CD14-positive monocyte (primary cell): ENCODE measurements around the gene JARID2. TPM values are rescaled to one million over a fixed set of nuclear protein-coding genes. Genes with fewer than 3 reads are reported as not detected.

ENCODE experiments used
- DNase-seq, 3 donors: peaks; one replicate each; pipeline ENCODE4 v3.0.0-alpha.2; 2011 to 2022
- H2AFZ ChIP-seq: 2 replicates; pipeline ENCODE4 v1.6.0; 2012; ENCODE audit warnings: mild to moderate bottlenecking, low read depth, low read length, inconsistent platforms; ENCODE audit not compliant: insufficient read depth, poor library complexity, severe bottlenecking
- H3K27ac ChIP-seq, 2 donors: 1 replicate in 1 of 2; 2 replicates in 1 of 2; pipeline ENCODE4 v1.5.1; 2012 to 2013; ENCODE audit warnings: low read length in 2 of 2, control low read depth in 1 of 2, inconsistent platforms in 1 of 2, low read depth in 1 of 2, mild to moderate bottlenecking in 1 of 2
- H3K27me3 ChIP-seq, 2 donors: one replicate each; pipeline versions ENCODE4 v1.6.0 to v1.6.1; 2011 to 2013; ENCODE audit warnings: low read length in 2 of 2; ENCODE audit not compliant: control insufficient read depth in 2 of 2, insufficient read depth in 2 of 2
- H3K36me3 ChIP-seq, 2 donors: replicated peaks in 1 of 2; 1 replicate in 1 of 2; 2 replicates in 1 of 2; pipeline versions ENCODE4 v1.5.1 to v1.6.1; 2012 to 2013; ENCODE audit warnings: low read length in 2 of 2, control low read depth in 1 of 2, inconsistent platforms in 1 of 2, mild to moderate bottlenecking in 1 of 2; ENCODE audit not compliant: insufficient read depth in 2 of 2, control insufficient read depth in 1 of 2
- H3K4me1 ChIP-seq, 2 donors: 1 replicate in 1 of 2; 2 replicates in 1 of 2; pipeline versions ENCODE4 v1.5.1 to v1.6.1; 2012 to 2013; ENCODE audit warnings: low read length in 2 of 2, control low read depth in 1 of 2, inconsistent platforms in 1 of 2, mild to moderate bottlenecking in 1 of 2, moderate library complexity in 1 of 2; ENCODE audit not compliant: insufficient read depth in 2 of 2, control insufficient read depth in 1 of 2
- H3K4me2 ChIP-seq: replicated peaks from 2 replicates; pipeline ENCODE3; 2012; ENCODE audit warnings: low read length, moderate library complexity, mild to moderate bottlenecking; ENCODE audit not compliant: poor library complexity, severe bottlenecking; ENCODE audit errors: extremely low read depth
- H3K4me3 ChIP-seq, 3 experiments: fragments of 200-600 bp in 1 of 3; sonication (generic) in 1 of 3; replicated peaks in 1 of 3; 1 replicate in 2 of 3; 2 replicates in 1 of 3; pipeline ENCODE4 v1.5.1; 2011 to 2013; ENCODE audit warnings: low read length in 3 of 3, mild to moderate bottlenecking in 3 of 3, control low read depth in 2 of 3, low read depth in 2 of 3, inconsistent platforms in 1 of 3, moderate library complexity in 1 of 3
- H3K79me2 ChIP-seq: 2 replicates; pipeline ENCODE4 v1.6.0; 2012; ENCODE audit warnings: mild to moderate bottlenecking, control low read depth, inconsistent platforms, low read length, moderate library complexity; ENCODE audit not compliant: insufficient read depth
- H3K9ac ChIP-seq: 2 replicates; pipeline ENCODE4 v1.6.0; 2017; ENCODE audit warnings: low read length, mild to moderate bottlenecking; ENCODE audit not compliant: insufficient read depth, poor library complexity, severe bottlenecking
- H3K9me3 ChIP-seq, 2 donors: replicated peaks in 1 of 2; 1 replicate in 1 of 2; 2 replicates in 1 of 2; pipeline versions ENCODE4 v1.5.1 to v1.6.1; 2012 to 2013; ENCODE audit warnings: low read length in 2 of 2, control low read depth in 1 of 2; ENCODE audit not compliant: control insufficient read depth in 1 of 2, insufficient read depth in 1 of 2
- H4K20me1 ChIP-seq: 2 replicates; pipeline ENCODE4 v1.6.0; 2012; ENCODE audit warnings: mild to moderate bottlenecking, low read length, control low read depth, moderate library complexity; ENCODE audit not compliant: insufficient read depth
- H3K27ac Mint-ChIP-seq, 7 donors: one replicate each; pipeline ENCODE4 v1.8.0; 2020; ENCODE audit warnings: mild to moderate bottlenecking in 7 of 7, mixed read lengths in 7 of 7, moderate library complexity in 6 of 7, inconsistent platforms in 2 of 7
- H3K27me3 Mint-ChIP-seq, 3 donors: one replicate each; pipeline ENCODE4 v1.8.0; 2021 to 2022; ENCODE audit warnings: low read depth in 3 of 3, mild to moderate bottlenecking in 3 of 3, mixed read lengths in 3 of 3, moderate library complexity in 3 of 3, inconsistent platforms in 1 of 3
- H3K36me3 Mint-ChIP-seq, 2 donors: one replicate each; pipeline ENCODE4 v1.8.0; 2020; ENCODE audit warnings: mixed read lengths in 2 of 2, inconsistent platforms in 1 of 2, mild to moderate bottlenecking in 1 of 2
- H3K4me1 Mint-ChIP-seq: one replicate; pipeline ENCODE4 v1.8.0; 2020; ENCODE audit warnings: mild to moderate bottlenecking, mixed read lengths
- H3K4me3 Mint-ChIP-seq, 2 donors: one replicate each; pipeline ENCODE4 v1.8.0; 2020; ENCODE audit warnings: mild to moderate bottlenecking in 2 of 2, mixed read lengths in 2 of 2, moderate library complexity in 1 of 2
- H3K9me3 Mint-ChIP-seq, 7 donors: one replicate each; pipeline ENCODE4 v1.8.0; 2020 to 2022; ENCODE audit warnings: mixed read lengths in 7 of 7, mild to moderate bottlenecking in 6 of 7, moderate library complexity in 6 of 7, inconsistent platforms in 2 of 7
- CTCF ChIP-seq: fragments of 200-600 bp; IDR thresholded peaks from one replicate; pipeline ENCODE4 v1.8.0; 2022; ENCODE audit warnings: antibody characterized with exemption, mild to moderate bottlenecking
- WGBS: methylation state at CpG from one replicate; pipeline ENCODE4 v1.1.5; 2013; ENCODE audit warnings: missing lambda C conversion rate; ENCODE audit not compliant: insufficient coverage; 5-methylcytosine and 5-hydroxymethylcytosine counted together
- intact Hi-C, 2 donors: fragments of 100-400 bp; cut with micrococcal nuclease; formaldehyde crosslinking; loops; one replicate each; pipeline versions ENCODE4 v1.15.0 to v1.15.1; 2023
- polyA plus RNA-seq, 3 donors: library from polyadenylated mRNA; depleted of rRNA in 1 of 3; unstranded in 2 of 3; stranded (reverse) in 1 of 3; fragments of 300-500 nt in 2 of 3; fragments of >200 nt in 1 of 3; fragmentation: Illumina TruSeq in 2 of 3; gene quantifications; 1 replicate in 2 of 3; 2 replicates in 1 of 3; pipeline ENCODE4 v1.2.3, GENCODE V29; 2012 to 2021

Gene JARID2
- polyA plus RNA-seq, 3 donors, result 6.8 to 17.5 (median 12.5) TPM

DNA sequence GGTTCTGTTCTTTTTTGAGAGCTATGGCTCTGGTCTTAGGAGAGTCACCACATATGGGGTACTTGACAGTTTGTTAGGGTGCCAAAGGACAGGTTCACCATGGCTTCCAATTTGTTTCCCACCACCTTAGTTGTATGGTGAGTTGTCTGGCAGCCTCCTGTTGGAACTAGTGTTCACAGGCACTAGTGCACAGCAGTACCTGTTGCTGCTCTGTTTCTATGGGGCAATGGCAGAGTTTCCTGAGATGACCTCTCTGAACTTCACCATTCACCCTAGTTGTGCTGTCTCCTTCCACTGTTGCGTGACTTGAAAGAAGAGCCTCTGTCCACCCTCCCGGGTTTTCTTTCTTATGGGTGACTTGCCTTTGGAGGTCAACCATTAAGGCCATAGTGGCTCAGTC lies 129.1 kb downstream of the JARID2 start:
- Mint-ChIP-seq H3K4me3 (no peak overlapping the region), H3K27me3 (peaks cover 0 to under 1% (median 0%) of the 10 kb centered on the region in 3 donors), H3K9me3 (peaks cover 0 to 5% (median 0%) of the 10 kb centered on the region in 7 donors), H3K27ac (no peak overlapping the region), H3K4me1 (peaks cover 38% of the 10 kb centered on the region), H3K36me3 (peaks cover 32 to 43% of the 10 kb centered on the region in 2 donors)
- H3K27me3 ChIP-seq, result no peaks in the 10 kb centered on the region
- H3K4me1 ChIP-seq, result peaks cover 10 to 12% of the 10 kb centered on the region in 2 donors
- WGBS, result 100% methylated on average over 1 of the region's 2 CpGs
- peaks cover 100% of the 10 kb centered on the region for H4K20me1 ChIP-seq
- no peak overlapping the region for H3K4me2 ChIP-seq
- H3K9ac ChIP-seq, result no peak overlapping the region
- H3K79me2 ChIP-seq, result peaks cover 100% of the 10 kb centered on the region
- H3K4me3 ChIP-seq, result no peak overlapping the region
- TF ChIP-seq CTCF, result no peak
- no peak overlapping the region for H2AFZ ChIP-seq
- no peak for DNase-seq
- intact Hi-C loops, result loop anchor here in 1 of 2 donors (2.0 kb wide), 1 partner anchor 14 kb away; no protein-coding TSS in a partner anchor
- H3K9me3 ChIP-seq, result no peaks in the 10 kb centered on the region
- peaks cover 15 to 44% of the 10 kb centered on the region in 2 donors for H3K36me3 ChIP-seq
- H3K27ac ChIP-seq, result peak overlapping the region in 1 of 2 donors; percentile 40

DNA sequence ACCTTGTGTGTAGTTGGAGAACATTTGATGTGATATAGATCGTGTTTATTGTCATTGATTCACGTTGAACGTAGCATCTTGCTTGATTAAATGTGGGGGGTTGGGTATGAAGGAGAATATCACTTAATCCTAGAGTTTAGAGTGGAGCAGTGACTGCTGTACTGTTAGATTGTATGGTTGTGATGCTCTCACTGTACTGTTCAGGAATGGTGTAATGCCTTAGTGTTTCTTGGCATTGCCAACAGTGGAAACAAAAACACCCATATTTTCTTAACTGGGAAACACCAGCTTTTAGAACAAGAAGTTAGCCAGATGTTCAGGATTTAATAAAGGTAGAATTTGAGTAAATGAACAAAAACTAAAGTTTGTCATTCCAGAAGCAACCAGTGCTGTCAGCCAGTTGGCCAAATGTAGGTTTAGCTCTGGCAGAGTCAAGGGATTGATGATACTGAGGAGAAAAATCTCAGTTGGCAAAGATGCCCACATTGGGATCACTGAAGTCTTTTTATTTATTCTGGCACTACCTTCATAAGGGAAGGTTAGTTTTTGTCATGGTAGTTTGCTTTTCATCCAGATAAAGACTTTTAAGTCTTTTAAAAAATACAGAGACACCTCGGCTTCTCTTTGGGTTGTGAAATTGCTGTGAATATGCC lies 129.9 kb downstream of the JARID2 start:
- no peak overlapping the region for H3K4me3 ChIP-seq
- Mint-ChIP-seq H3K4me1 (peaks cover 35% of the 10 kb centered on the region), H3K9me3 (peaks cover 0 to 5% (median 0%) of the 10 kb centered on the region in 7 donors), H3K4me3 (no peak overlapping the region), H3K36me3 (peaks cover 33 to 47% of the 10 kb centered on the region in 2 donors), H3K27ac (peak overlapping the region in 1 of 7 donors; percentile 12), H3K27me3 (peaks cover 0 to 1% (median 0%) of the 10 kb centered on the region in 3 donors)
- 89% methylated on average over 3 of the region's 4 CpGs for WGBS
- intact Hi-C loops, result loop anchor here in 1 of 2 donors (2.0 kb wide), 1 partner anchor 13 kb away; no protein-coding TSS in a partner anchor
- H3K79me2 ChIP-seq, result peaks cover 100% of the 10 kb centered on the region
- no peak overlapping the region for H3K27ac ChIP-seq
- H2AFZ ChIP-seq, result no peak overlapping the region
- no peaks in the 10 kb centered on the region for H3K27me3 ChIP-seq
- H3K36me3 ChIP-seq, result peaks cover 15 to 44% of the 10 kb centered on the region in 2 donors
- no peak overlapping the region for H3K4me2 ChIP-seq
- no peak for TF ChIP-seq CTCF
- no peaks in the 10 kb centered on the region for H3K9me3 ChIP-seq
- no peak overlapping the region for H3K9ac ChIP-seq
- peaks cover 100% of the 10 kb centered on the region for H4K20me1 ChIP-seq
- H3K4me1 ChIP-seq, result peaks cover 5 to 6% of the 10 kb centered on the region in 2 donors
- no peak for DNase-seq
